SK-N-SH (cell line): ENCODE data around the gene ZNF507.

Experiments used
- ELF1 ChIP-seq: IDR thresholded peaks from 2 replicates; pipeline ENCODE4 v1.4.0; 2012
- EP300 ChIP-seq, 2 experiments: IDR thresholded peaks; 2 replicates each; pipeline versions ENCODE4 v1.4.0 to v1.6.1; 2012; ENCODE audit warnings: borderline replicate concordance in 1 of 2, low read depth in 1 of 2, low read length in 1 of 2
- EZH2phosphoT487 ChIP-seq: fragments of 200-600 bp; sonication (generic); IDR thresholded peaks from 2 replicates; pipeline ENCODE4 v1.6.1; 2017; ENCODE audit warnings: low read depth, mixed run types, mild to moderate bottlenecking, antibody characterized with exemption, moderate library complexity, borderline replicate concordance
- FOXJ3 ChIP-seq: sonication (generic); formaldehyde crosslinking; IDR thresholded peaks from 2 replicates; pipeline ENCODE4 v1.5.1; 2020; ENCODE audit warnings: mild to moderate bottlenecking, missing genetic modification reagents
- GABPA ChIP-seq: IDR thresholded peaks from 2 replicates; pipeline ENCODE4 v1.4.0; 2012; ENCODE audit warnings: low read depth, mild to moderate bottlenecking
- GATA2 ChIP-seq: sonication (generic); formaldehyde crosslinking; IDR thresholded peaks from 2 replicates; pipeline ENCODE4 v1.5.0; 2020; ENCODE audit warnings: mild to moderate bottlenecking, missing genetic modification reagents
- MXI1 ChIP-seq: IDR thresholded peaks from 2 replicates; pipeline ENCODE4 v1.6.1; 2012; ENCODE audit warnings: mild to moderate bottlenecking, low read depth, low read length, improper control_type of control experiment
- POLR2AphosphoS5 ChIP-seq: IDR thresholded peaks from 2 replicates; pipeline ENCODE4 v1.6.1; 2012; ENCODE audit warnings: low read depth, low read length
- RCOR1 ChIP-seq: fragments of 150-350 bp; IDR thresholded peaks from 2 replicates; pipeline ENCODE4 v1.6.1; 2017; ENCODE audit warnings: antibody characterized with exemption, low read length
- TAF1 ChIP-seq: IDR thresholded peaks from 2 replicates; pipeline ENCODE4 v1.6.1; 2012; ENCODE audit warnings: low read depth, mild to moderate bottlenecking, low read length, moderate library complexity, borderline replicate concordance
- TF ChIP-seq, protein P1 (sequence below): fragments of 200-600 bp; sonication (generic); IDR thresholded peaks from 2 replicates; pipeline ENCODE4 v1.6.1; 2017; ENCODE audit warnings: antibody characterized with exemption, mild to moderate bottlenecking, moderate library complexity
- TF ChIP-seq, protein P2 (sequence below): IDR thresholded peaks from 2 replicates; pipeline ENCODE4 v1.6.1; 2012; ENCODE audit warnings: mild to moderate bottlenecking, low read depth, low read length, moderate library complexity
- TF ChIP-seq, protein P3 (sequence below): IDR thresholded peaks from 2 replicates; pipeline ENCODE4 v1.4.0; 2012; ENCODE audit warnings: low read depth

DNA sequence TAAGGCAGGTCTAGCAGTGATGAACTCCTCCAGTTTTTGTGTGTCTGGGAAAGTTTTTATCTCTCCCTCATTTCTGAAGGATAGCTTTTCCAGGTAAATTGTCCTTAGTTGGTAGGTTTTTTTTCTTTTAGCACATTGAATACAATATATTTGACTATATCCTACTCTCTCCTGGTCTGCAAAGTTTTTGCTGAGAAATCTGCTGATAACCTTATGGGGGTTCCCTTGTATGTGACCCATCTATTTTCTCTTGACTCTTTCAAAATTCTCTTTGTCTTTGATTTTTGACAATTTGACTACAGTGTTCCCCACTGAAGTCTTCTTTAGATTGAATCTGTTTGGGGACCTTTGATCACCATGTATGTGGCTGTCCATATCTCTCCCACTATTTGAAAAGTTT is 42.6 kb upstream of the ZNF507 start:
- TF ChIP-seq ELF1 (no peak), MXI1 (no peak), EZH2phosphoT487 (no peak), FOXJ3 (CRISPR knock-in tag) (no peak), EP300 (IDR thresholded peaks at IDR 0.05; ENCODE audit: borderline replicate concordance in 1 of 2, low read depth in 1 of 2, low read length in 1 of 2) (no peak), POLR2AphosphoS5 (no peak), GABPA (no peak), TAF1 (no peak), RCOR1 (no peak), GATA2 (CRISPR knock-in tag) (no peak)
- TF ChIP-seq, protein P1, sequence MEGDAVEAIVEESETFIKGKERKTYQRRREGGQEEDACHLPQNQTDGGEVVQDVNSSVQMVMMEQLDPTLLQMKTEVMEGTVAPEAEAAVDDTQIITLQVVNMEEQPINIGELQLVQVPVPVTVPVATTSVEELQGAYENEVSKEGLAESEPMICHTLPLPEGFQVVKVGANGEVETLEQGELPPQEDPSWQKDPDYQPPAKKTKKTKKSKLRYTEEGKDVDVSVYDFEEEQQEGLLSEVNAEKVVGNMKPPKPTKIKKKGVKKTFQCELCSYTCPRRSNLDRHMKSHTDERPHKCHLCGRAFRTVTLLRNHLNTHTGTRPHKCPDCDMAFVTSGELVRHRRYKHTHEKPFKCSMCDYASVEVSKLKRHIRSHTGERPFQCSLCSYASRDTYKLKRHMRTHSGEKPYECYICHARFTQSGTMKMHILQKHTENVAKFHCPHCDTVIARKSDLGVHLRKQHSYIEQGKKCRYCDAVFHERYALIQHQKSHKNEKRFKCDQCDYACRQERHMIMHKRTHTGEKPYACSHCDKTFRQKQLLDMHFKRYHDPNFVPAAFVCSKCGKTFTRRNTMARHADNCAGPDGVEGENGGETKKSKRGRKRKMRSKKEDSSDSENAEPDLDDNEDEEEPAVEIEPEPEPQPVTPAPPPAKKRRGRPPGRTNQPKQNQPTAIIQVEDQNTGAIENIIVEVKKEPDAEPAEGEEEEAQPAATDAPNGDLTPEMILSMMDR: no peak
- TF ChIP-seq, protein P2, sequence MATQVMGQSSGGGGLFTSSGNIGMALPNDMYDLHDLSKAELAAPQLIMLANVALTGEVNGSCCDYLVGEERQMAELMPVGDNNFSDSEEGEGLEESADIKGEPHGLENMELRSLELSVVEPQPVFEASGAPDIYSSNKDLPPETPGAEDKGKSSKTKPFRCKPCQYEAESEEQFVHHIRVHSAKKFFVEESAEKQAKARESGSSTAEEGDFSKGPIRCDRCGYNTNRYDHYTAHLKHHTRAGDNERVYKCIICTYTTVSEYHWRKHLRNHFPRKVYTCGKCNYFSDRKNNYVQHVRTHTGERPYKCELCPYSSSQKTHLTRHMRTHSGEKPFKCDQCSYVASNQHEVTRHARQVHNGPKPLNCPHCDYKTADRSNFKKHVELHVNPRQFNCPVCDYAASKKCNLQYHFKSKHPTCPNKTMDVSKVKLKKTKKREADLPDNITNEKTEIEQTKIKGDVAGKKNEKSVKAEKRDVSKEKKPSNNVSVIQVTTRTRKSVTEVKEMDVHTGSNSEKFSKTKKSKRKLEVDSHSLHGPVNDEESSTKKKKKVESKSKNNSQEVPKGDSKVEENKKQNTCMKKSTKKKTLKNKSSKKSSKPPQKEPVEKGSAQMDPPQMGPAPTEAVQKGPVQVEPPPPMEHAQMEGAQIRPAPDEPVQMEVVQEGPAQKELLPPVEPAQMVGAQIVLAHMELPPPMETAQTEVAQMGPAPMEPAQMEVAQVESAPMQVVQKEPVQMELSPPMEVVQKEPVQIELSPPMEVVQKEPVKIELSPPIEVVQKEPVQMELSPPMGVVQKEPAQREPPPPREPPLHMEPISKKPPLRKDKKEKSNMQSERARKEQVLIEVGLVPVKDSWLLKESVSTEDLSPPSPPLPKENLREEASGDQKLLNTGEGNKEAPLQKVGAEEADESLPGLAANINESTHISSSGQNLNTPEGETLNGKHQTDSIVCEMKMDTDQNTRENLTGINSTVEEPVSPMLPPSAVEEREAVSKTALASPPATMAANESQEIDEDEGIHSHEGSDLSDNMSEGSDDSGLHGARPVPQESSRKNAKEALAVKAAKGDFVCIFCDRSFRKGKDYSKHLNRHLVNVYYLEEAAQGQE: no peak
- TF ChIP-seq, protein P3, sequence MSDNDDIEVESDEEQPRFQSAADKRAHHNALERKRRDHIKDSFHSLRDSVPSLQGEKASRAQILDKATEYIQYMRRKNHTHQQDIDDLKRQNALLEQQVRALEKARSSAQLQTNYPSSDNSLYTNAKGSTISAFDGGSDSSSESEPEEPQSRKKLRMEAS: no peak
